ENCODE data around the gene E2F6. TPM values are rescaled to one million over a fixed set of nuclear protein-coding genes. Genes with fewer than 3 reads are reported as not detected.

Gene E2F6
- total and polyA plus RNA-seq, 2 of the 8 experiments (the other 6 are each of a cell fraction or from before 2014, with no cell fraction given) = 8.3 to 14.9 TPM

GRCh38 chr2:11481426-11481788, 15.4 kb upstream of the E2F6 start (continued):
- TF ChIP-seq E2F6 (IDR thresholded peaks at IDR 0.05) (no peak), SRF (IDR thresholded peaks at IDR 0.05; ENCODE audit: low read depth, low read length) (no peak), CEBPB (IDR thresholded peaks at IDR 0.05; ENCODE audit: low read depth, low read length) (no peak)

Measured in H1 (cell line).